GM18909 (cell line): ENCODE measurements around the gene ACSL4.
"Not testable (repeated sequence)": the region's sequence is repeated elsewhere in the genome, so short reads cannot be mapped to it uniquely, and the experiment has no call there.

Source experiments
- ATAC-seq: cut with Tn5 transposase; IDR thresholded peaks from one replicate; pipeline ENCODE4 v1.9.1; 2021; ENCODE audit warnings: mild to moderate bottlenecking; ENCODE audit not compliant: unreplicated experiment, poor library complexity

ACSL4 gene

DNA sequence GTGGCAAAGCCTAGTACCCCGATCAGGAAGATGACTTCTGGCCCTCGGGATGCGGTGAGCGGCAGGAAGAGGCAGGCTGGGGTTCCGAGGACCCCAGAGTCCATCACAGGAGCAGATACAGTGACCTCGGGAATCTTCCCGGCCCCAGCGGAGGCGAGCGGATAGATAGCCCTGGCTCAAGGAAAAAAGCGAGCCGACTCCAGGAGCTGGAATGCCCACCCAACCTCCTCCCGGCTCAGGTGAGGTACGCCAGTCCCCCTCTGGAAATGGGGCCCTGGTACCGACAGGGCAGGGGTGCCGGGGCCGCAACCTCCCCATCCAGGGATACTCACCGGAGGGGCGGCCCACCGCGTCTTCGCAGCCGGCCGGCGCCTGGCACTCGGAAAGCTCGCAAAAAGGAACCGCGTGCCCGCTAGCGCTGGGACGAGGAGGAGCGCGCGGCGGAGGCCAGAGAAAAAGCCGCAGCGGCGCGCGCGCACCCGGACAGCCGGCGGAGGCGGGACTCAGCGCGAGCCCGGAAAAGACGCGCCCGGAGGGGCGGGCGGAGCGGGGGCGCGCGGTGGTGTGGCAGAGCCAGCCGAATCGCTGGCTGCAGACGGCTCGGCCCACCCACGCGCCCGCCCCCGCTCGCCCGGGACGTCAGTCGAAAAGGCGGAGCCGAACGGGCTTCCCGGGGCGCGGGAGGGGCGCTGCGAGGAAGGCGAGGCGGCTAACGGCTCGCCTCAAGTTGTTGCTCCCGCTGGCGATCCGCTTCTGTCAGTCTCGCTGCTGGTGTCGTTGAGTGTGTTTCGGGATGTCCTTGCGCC lies at the start of gene ACSL4:
ACSL4 (minus strand) TSS at position 451 of the 806 bp plus-strand sequence. CDS start 49,894 bp downstream, outside the sequence.
- ATAC-seq = peak; percentile 81

DNA sequence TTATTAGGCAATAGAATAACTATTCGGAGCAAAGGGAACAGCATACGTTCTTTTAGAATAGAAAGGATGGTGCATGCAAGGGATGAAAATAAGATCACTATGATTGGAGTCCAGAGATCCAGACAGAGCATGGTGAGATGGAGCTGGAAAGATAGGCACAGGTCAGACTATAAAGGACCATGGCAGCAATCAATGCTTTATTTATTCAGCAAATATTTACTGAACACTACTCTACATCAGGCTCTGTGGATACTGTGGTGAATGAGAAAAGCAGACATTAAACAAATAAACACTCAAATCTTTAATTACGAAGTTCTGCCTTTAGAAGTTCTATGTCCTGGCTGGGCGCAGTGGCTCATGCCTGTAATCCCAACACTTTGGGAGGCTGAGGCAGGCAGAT lies 44.7 kb upstream of the ACSL4 start:
- no peak for ATAC-seq

DNA sequence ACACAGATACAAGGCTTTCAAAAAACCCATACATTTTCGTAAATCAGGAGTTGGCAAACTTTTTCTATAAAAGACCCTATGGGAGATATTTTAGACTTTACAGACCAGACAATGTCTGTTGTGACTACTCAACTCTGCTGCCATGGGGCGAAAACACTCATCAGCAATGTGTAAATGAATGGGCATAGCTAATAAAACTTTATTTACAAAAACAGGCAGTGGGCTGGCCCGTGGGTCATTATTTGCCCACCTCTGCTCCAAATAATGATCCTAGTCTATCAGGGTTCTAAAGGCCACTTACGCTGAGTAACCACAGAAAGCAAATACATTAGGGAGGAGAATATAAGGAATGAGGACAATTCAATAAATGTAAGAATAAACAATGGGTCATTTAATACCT lies 43.9 kb upstream of the ACSL4 start:
- ATAC-seq = no peak

DNA sequence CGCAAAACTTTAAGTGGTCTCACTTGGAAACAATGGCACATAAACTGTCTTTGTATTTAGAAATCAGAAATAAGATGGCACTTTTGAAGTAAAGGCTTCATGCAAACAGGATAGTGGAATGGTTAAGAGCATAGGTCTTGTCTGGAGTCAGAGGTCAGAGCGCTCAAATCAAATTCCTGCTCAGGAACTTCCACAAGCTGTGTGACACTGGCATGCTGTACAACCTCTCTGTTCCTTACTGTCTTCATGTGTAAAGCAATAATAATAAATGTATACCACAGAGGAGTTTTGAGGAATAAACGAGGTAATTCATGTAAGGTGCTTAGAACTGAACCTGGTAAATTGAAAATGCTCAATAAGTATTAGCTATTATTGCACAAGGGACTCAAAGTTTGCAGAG lies 43.4 kb upstream of the ACSL4 start:
- no peak for ATAC-seq

DNA sequence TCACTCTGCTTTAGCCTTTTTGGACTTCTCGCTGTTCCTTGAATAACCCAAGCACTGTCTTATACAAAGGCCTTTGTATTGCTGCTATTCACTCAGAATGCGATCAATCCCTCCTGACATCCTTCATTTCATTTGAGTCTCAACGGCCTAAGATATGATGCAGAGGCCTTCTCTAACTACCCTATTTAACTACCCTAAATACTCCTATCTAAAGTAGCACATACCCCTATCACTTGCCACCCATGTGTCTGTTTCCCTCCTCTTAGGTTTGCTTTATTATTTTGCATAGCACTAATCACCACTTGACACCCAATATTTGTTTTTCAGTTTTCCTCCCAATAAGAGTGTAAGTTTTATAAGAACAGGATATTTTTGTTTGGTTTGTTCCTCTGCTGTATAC lies 42.3 kb upstream of the ACSL4 start:
- ATAC-seq = no peak

DNA sequence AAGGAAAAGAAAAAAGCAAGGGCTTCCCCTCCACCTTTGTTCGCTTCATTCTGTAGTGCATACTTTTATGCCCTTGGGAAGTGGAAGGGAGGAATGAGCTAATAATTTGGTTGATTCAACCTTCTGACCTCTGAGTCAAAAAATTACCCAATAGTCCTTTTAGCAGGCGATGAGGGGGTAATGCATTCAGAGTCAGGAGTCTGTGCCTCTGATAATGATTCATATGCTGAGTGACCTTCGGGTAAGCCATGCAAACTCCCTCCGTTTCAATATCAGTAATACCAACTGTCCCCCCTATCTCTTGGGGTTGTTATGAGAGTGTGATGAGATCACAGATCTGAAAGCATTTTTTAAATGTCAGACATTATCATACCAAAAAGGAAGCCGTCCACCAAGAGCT lies 41.6 kb upstream of the ACSL4 start:
- peak; percentile 99 for ATAC-seq

DNA sequence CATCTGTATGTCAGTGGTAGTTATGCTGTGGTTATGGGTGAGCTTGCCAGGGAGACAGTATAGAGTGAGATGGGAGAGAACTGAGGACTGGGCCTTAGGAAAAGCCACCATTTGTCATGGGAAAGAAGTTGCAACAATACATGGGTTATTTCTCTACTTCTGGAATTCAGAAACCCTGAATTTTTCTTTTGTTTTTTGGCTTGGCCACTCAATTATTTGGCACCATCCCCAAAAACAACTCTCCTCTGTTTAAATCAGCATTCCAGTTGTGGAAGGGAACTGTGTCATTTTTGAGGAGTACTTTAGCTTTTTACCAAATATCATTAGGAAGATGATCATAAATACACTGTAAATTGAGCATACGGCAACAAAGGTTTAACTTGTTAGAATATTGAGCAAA lies 41.1 kb upstream of the ACSL4 start:
- ATAC-seq = no peak

DNA sequence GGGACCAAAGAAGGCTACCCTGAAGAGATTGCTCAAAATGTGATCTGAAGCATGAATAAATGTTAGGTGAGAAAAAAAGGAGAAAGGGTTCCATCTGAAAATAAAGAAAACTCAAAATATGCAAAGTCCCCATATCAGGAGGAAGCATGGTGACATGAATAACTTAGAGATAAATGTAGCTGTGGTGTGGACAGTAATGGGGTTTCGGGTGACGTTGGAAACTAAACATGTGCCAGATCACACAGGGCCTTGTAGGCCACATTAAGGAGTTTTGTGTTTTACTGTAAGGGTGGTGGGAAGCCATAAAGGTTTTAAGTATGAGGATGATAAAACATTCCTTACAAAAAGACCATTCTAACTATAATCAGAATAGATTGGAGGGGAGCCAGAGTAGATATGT lies 40.3 kb upstream of the ACSL4 start:
- ATAC-seq = no peak

DNA sequence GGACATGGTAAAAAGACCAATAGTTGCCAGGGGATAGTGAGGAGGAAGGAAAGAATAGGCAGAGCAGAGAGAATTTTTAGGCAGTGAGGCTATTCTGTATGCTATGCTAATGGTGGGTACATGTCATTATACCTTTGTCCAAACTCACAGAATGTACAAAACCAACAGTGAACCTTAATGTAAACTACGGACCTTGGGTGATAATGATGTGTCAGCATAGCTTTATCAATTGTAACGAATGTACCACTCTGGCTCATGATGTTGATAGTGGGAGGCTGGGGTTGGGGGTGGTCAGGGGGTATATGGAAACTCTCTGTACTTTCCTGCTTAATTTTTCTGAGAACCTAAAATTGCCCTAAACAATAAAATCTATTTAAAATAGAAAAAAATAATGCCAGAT lies 37.7 kb upstream of the ACSL4 start:
- no peak for ATAC-seq

DNA sequence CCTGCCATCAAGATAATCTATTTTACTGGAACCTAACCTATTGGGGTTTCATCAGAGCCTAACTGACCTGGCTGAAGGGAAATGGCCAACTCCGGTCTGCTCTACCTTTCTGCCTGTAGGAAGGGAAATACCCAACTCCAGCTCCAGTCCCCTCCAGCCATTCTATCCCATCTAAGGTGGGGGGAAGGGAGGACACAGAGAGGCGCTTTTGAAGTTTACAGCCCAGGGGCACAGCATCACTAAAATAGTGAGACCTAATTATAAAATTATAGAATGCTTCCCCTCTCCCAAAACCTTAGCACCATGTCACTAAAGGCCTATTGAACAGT lies 27.8 kb upstream of the ACSL4 start:
- ATAC-seq = no peak

DNA sequence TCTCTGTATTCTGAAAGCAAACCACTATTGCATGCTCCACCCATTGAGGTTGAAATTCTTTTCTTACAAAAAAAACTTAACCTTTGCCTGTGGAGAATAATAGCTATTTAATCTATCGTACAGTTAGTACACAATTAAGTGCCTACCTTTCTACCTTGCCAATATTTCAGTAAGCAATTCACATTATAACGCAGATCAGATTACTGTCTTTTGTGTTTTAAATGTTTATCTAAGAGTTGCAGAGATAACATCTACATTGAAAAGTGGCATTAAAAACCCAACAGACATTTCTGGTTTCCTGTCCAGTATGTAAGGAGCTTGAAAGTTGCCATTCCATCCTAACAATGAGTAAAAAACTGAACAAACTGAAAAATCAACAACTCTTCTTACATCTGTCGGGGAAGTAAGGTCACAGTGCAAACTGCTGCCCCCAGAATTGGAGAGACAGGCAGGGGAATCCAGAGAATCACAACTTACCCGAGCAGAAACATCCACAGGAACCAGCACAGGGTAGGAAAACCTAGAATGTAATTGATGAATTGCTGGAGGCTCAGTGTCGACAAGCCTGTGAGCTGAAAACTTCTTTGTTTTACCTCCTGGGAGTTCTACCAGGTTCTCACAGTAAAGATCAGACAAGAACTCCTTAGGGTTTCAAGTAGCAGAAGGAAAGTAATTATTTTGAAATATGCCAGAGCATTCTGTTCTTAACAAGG lies 27.3 kb upstream of the ACSL4 start:
- ATAC-seq = no peak

DNA sequence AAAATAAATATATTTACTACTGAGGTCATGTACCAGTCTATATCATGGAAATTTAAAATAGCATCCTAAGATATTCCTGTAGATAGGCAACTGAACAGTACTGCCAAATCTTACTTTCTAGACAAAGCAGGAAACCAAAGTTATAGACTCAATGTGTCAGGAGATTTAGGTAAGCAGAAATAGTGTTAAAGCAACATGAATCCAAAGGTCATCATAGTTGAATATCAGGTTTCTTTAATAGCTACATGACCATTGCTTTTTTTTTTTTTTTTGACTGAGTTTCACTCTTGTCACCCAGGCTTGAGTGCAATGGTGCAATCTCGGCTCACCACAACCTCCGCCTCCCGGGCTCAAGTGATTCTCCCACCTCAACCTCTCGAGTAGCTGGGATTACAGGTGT lies 20.2 kb upstream of the ACSL4 start:
- ATAC-seq = no peak

DNA sequence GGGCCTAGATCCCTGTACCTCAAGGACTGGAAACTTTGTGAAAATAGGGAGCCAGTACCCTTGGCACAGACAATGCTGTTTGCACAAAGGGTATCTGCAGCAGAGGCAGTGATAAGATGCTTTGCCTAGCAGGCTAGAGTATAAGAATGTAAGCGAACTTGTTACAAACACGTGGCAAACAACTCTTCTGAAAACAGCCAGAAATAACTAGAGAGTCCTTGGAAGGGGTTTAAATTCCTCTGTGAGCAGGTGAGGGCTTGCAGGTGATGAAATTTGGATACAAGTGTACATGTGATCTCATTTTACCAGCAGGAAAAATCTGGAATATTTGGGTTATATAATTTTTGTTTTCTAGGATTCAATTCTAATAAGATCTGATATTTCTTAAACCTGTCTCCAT lies 18.6 kb upstream of the ACSL4 start:
- no peak for ATAC-seq

DNA sequence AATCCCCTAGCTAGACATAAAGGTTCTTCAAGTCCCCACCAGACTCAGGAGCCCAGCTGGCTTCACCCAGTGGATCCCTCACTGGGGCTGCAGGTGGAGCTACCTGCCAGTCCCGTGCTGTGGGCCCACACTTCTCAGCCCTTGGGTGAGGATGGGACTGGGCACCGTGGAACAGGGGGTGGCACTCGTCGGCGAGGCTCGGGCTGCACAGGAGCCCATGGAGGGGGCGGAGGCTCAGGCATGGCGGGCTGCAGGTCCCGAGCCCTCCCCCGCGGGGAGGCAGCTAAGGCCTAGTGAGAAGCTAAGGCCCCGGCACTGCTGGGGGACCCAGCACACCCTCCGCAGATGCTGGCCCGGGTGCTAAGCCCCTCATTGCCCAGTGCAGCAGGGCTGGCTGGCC lies 16.1 kb upstream of the ACSL4 start:
- no peak for ATAC-seq

DNA sequence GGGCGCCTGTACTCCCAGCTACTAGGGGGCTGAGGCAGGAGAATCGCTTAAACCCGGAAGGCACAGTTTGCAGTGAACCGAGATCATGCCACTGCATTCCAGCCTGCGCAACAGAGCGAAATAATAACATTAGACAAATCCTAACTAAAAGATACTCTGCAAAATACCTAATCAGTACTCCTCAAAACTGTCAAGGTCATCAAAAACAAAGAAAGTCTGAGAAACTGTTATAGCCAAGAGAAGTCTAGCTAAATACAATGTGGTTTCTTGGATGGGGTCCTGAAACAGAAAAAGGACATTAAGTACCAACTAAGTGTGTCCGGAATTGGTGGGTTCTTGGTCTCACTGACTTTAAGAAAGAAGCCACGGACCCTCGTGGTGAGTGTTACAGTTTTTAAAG lies 14.6 kb upstream of the ACSL4 start:
- no peak for ATAC-seq

DNA sequence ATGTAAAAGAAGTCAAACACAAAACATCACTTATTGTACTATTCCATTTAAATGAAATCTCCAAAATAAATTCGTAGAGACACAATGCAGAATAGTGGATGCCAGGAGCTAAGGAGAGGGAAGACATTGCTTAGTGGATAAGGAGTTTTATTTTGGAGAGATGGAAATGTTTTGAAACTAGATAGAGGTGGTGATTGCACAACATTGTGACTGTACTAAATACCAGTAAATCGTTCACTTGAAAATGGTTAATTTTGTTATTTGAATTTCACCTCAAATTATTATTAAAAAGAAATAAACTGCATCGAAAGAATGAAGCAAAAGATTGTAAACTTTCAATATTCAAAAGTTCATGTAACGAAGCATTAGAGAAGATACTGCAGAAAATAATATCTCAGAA lies 9.7 kb upstream of the ACSL4 start:
- no peak for ATAC-seq

DNA sequence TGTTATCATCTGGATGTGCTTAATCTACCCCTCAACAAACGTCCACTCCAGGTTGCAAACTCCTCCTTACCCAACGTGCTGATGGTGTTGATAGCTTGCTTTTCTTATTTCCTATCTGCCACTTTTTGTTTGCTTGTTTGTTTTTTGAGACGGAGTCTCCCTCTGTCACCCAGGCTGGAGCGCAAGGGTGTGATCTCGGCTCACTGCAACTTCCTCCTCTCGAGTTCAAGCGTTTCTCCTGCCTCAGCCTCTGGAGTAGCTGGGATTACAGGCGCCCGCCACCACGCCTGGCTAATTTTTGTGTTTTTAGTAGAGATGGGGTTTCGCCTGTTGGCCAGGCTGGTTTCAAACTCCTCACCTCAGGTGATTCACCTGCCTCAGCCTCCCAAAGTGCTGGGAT lies 7.8 kb upstream of the ACSL4 start:
- ATAC-seq = not testable (repeated sequence)

DNA sequence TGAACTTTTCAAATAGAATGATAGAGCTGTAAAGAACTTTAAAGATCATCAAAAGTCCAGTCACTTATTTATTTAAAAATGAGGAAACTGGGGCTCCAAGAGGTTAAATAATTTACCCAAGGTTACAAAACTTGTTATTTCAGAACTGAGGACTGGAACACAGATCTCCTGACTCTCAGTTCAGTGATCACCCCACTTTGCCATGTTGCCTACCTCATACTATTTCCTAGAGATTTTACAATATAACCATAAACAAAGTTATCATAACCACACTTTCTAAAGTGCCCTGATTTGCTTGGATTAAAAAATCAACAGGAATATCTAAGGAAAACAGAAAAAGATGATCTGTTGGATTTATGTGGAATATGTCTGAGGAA lies 7.4 kb upstream of the ACSL4 start:
- ATAC-seq = no peak

DNA sequence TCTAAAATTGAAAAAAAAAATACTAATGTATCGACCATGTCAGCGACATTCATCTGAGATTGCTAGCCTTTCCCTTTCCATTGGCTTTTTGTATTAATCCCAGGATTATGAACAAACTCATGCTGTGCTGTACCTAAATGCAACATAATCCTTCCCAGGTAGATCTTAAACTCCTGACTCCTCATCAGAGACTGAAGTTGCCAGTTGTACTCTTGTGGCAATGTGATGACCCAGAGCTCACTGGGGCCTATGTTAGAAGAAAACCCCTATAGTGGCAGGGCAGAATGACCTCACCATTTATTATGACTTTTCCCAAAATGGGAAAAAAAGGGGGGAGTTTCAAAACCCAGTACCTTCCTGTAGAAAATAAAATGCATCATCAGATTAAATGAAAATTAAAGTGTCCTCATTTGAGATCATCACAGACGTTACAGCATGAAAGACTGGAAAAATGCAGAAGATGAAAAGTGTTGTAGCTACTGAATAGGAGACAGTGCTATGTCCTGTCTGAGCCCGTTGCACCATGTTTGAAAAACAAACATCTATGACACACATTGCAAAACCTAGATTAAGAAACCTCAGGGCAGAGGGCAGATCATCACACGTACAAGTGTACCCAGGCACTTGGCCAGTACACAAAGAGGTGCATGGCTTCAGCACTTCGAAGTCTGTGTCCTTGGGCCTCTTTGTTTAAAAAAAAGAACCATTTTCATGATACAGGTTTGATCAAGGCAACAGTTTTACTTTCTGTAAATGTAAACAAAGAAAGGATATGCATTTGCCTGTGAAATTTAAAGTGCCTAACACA lies 6.8 kb upstream of the ACSL4 start:
- no peak for ATAC-seq

DNA sequence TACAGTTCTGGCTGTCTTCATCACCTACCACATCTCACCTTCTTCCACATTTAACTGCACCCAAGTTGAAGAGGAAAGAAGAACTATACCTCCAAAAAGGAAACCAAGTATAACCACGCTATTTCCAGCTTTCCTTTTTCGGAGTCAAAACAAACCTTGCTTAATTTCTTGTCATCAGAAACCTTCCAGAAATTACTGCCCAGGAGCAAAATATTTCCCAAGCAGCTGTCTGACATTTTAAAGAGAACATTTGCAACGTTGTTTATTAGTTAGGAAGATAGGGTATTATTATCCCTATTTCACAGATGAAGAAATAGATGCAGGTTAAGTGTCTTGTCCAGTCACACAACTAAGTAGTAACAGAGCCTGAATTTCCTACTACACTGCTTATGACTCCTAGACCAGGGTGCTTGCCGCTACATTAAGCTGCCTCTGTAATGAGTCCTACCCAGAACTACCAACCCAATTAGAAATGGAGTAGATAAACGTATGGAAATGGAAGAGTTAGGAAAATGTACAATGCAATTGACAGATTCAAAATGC lies 2.2 kb upstream of the ACSL4 start:
- no peak for ATAC-seq

DNA sequence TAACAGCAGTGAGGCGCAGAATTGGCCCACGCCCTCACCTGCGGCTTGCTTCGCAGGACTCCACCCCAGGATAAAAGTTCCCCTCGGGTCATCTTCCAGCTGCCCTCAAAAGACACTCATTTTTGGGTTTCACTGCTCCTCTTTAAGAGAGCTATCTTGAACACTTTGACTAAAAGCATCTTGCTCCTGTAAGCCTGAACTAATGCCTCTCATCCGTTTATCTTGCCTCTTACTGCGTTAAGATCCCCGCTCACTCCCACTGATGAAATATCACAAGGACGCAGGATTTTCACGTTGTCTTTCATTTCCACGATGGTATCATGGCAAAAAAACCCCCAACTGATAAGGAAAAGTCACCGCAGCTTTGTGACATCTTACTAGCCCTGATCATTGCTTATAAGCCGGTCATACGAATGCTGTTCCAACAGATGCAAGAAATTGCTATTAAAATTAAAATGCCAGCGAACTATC lies 591 bp upstream of the ACSL4 start:
- ATAC-seq = no peak
